SJSA1 (cell line): Measurements from ENCODE around the gene THSD4. TPM values are rescaled to one million over a fixed set of nuclear protein-coding genes. Genes with fewer than 3 reads are reported as not detected.

Experiments used
- DNase-seq, 2 experiments: peaks; one replicate each; pipeline ENCODE4 v3.0.0-alpha.2; 2015 to 2020; ENCODE audit warnings: low spot score in 2 of 2, low read depth in 1 of 2
- H3K27ac ChIP-seq: fragments of 250-450 bp; sonication (Bioruptor Pico); 2 replicates; pipeline ENCODE4 v1.5.1; 2020; ENCODE audit warnings: mild to moderate bottlenecking, moderate library complexity
- H3K27me3 ChIP-seq: fragments of 250-450 bp; sonication (Bioruptor Pico); replicated peaks from 2 replicates; pipeline ENCODE4 v1.5.1; 2020; ENCODE audit warnings: mild to moderate bottlenecking, moderate library complexity
- H3K36me3 ChIP-seq: fragments of 250-450 bp; sonication (Bioruptor Pico); 2 replicates; pipeline ENCODE4 v1.5.1; 2020; ENCODE audit warnings: mild to moderate bottlenecking
- H3K4me1 ChIP-seq: fragments of 250-450 bp; sonication (Bioruptor Pico); replicated peaks from 2 replicates; pipeline ENCODE4 v1.6.1; 2021; ENCODE audit warnings: mild to moderate bottlenecking
- H3K4me3 ChIP-seq: fragments of 250-450 bp; sonication (Bioruptor Pico); 2 replicates; pipeline ENCODE4 v1.5.1; 2020; ENCODE audit warnings: mild to moderate bottlenecking
- H3K9me3 ChIP-seq: fragments of 250-450 bp; sonication (Bioruptor Pico); replicated peaks from 2 replicates; pipeline ENCODE4 v1.5.1; 2020; ENCODE audit warnings: mild to moderate bottlenecking
- total RNA-seq: library from RNA; depleted of rRNA; stranded (reverse); fragments of >200 nt; shearing (Covaris generic); gene quantifications from 2 replicates; pipeline ENCODE4 v1.2.3, GENCODE V29; 2014; rRNA removed

THSD4 gene
- total RNA-seq, result 9.4 and 14.6 TPM in 2 replicates

DNA sequence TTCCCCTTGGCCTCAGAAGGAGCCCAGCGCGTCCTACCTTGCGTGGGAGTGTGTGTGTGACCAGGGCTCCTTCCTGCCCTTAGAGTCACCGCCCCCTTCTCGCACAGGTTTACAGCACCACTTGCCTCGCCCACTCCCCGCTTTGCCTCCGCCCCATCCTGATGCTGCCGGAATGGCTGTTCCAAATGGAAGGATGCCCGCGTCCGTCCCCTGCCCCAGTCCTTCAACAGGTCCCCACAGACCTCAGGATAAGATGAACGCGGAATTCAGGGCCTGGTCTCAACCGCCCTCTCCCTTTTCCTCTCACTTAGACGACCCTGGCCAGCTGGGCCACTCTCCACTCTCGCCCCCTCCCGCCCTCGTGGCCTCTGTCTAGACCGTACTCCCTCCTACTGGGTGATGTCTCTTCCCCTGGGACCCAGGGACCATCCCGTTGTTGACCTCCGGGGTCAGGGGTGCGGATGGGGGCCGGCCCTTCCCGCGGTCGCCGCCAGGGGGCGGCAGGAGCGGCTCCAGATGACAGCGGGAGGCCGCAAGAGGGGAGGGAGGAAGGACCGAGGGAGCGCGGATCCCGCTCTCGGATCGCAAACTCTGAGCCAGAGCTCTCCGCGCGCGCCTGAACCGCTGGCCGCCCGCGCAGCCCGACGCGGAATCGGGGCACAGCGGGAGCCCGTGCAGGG, at the start of gene THSD4:
TSS of gene THSD4 (plus strand) at position 585 of the 680 bp plus-strand sequence.
- H3K27ac ChIP-seq, result peak within 1 kb of the TSS; percentile 50
- peaks cover 4% of the 10 kb centered on the region for H3K36me3 ChIP-seq
- H3K9me3 ChIP-seq, result no peaks in the 10 kb centered on the region
- peak; percentile 78 to 84 for DNase-seq
- H3K4me1 ChIP-seq, result peaks cover 22% of the 10 kb centered on the region
- H3K27me3 ChIP-seq, result no peaks in the 10 kb centered on the region
- H3K4me3 ChIP-seq, result peak within 1 kb of the TSS; percentile 74

DNA sequence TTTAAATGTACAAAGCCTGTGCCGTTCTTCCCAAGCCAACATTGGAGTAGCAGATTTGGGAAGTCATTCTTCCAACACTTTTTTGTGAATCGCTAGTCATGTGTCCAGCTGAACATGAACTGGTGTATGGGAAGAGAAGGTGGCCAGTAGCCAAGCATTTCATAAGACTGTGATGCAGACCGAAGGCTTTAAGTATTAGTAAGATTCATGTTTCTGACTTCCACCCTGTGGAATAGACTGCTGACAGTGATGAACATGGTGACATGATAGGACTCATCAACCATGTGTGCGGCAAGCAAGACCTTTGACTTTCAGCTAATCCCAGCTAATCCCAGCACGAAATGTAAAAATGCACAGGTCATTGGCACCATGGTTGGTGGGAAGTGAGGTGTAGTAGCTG, 48.3 kb upstream of the THSD4 start:
- Histone ChIP-seq H3K36me3 (no peaks in the 10 kb centered on the region), H3K4me3 (no peak overlapping the region), H3K4me1 (no peaks in the 10 kb centered on the region), H3K27ac (no peak overlapping the region), H3K27me3 (no peaks in the 10 kb centered on the region), H3K9me3 (no peaks in the 10 kb centered on the region)
- DNase-seq, result no peak

DNA sequence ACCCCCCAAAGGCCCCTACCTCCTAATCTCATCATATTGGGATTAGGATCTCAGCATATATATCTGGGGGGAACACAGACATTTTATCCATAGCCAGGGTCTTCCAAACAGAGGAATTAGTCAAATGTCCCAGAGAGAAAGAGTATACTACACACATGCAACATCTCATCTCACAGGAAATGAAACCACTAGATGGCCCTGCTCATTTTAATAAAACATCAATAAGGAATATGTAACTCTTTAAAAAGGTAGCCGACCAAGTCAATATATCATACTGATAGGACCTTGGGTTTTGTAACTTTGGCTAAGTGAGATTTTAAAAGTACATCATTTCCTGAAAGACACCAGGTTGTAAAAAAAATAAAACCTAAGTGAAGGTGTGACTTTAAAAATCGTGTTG, 45.6 kb upstream of the THSD4 start:
- H3K27ac ChIP-seq, result no peak overlapping the region
- no peaks in the 10 kb centered on the region for H3K36me3 ChIP-seq
- H3K4me3 ChIP-seq, result no peak overlapping the region
- no peak for DNase-seq
- no peaks in the 10 kb centered on the region for H3K9me3 ChIP-seq
- H3K4me1 ChIP-seq, result no peaks in the 10 kb centered on the region
- no peaks in the 10 kb centered on the region for H3K27me3 ChIP-seq

DNA sequence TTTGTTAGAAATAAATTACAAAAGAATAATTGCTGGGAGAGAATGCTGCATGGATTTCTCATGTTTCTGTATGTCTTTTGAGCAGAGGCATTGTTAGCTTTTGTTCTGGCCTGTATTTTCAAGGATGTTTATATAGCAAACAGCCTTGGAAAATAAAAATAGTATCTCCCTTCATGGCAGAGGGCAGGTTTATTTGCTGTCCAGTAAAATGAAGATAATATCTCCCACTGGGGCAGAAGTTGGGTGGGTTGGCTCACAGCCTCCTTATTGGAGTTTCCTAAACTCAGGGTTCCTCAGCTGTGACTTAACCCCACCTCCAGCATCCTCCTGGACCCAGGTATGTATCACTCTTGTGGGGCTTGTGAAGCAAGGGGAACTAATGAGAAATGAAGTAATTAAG, 43.7 kb upstream of the THSD4 start:
- Histone ChIP-seq H3K4me3 (no peak overlapping the region), H3K4me1 (no peaks in the 10 kb centered on the region), H3K27ac (no peak overlapping the region), H3K36me3 (no peaks in the 10 kb centered on the region), H3K9me3 (no peaks in the 10 kb centered on the region), H3K27me3 (no peaks in the 10 kb centered on the region)
- no peak for DNase-seq

GRCh38 chr15:71072423-71072822, 42.8 kb upstream of the THSD4 start:
- H3K27me3 ChIP-seq, result no peaks in the 10 kb centered on the region
- DNase-seq, result no peak
- H3K36me3 ChIP-seq, result no peaks in the 10 kb centered on the region
- H3K9me3 ChIP-seq, result no peaks in the 10 kb centered on the region
- no peak overlapping the region for H3K27ac ChIP-seq
- no peaks in the 10 kb centered on the region for H3K4me1 ChIP-seq
- no peak overlapping the region for H3K4me3 ChIP-seq

- no peaks in the 10 kb centered on the region for H3K36me3 ChIP-seq
- no peaks in the 10 kb centered on the region for H3K9me3 ChIP-seq
- DNase-seq, result no peak
- H3K27ac ChIP-seq, result peak overlapping the region; percentile 83
- H3K27me3 ChIP-seq, result no peaks in the 10 kb centered on the region
- H3K4me3 ChIP-seq, result no peak overlapping the region
- H3K4me1 ChIP-seq, result peaks cover 26% of the 10 kb centered on the region
Measured at GRCh38 chr15:71078506-71079207, 36.6 kb upstream of the THSD4 start.

DNA sequence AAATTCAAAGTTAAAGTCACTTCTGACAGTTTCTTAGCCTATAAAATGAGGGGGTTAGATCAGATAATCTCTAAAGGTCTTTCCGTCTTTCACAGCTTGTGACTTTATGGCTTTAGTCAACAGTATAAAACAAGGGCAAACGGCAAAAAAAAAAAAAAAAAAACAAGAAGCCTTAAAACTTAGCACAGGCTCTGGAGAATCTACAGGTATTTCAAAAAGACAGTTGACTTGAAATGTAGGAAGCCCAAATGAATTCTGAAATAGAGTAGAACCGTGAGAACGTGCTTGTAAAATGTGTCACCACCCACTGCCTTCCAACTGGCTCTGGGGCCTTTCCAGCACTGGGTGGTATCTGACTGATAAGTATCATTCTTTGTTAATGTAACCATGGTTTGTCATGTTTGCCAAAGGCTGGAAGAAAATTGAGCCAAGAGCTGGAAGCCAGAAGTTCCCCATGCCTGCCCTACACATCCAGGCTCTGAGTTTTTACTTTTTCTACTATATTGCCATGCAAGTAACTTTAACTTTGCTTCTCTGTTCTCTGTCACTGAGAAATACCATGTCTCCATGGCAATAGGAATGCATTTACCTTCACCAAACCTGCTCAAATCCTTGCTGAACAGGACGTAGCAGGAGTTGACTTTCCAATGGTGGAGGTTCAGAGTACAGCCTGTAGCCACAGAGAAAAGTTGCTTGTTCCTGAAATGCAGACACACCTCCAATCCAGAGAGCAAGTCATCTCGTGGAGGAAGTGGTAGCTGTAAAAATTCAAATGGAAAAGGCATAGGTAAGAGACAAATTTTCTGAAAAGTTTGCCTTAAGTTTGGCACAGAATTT, 35.8 kb upstream of the THSD4 start:
- H3K9me3 ChIP-seq, result no peaks in the 10 kb centered on the region
- H3K4me1 ChIP-seq, result peaks cover 26% of the 10 kb centered on the region
- peak; percentile 55 to 65 for DNase-seq
- peak overlapping the region; percentile 83 for H3K27ac ChIP-seq
- no peaks in the 10 kb centered on the region for H3K36me3 ChIP-seq
- H3K27me3 ChIP-seq, result no peaks in the 10 kb centered on the region
- no peak overlapping the region for H3K4me3 ChIP-seq

DNA sequence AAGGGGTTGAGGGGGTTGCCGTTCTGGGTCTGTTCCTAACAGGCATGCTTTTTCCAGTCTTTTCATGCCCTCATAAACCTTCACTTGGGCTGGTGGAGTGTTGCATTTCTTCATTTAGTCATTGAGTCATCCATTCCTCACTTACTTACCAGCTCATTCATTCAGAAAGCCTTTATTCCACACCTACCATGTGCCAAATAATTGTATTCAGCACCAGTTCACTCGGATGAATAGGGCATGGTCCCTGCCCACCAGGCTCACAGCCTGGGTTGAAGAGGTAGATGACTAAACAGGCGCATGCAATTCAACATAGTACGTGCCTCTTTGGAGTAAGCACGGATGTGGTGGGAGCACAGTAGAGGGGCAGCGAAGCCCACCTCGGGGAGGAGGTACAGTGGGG, 35.1 kb upstream of the THSD4 start:
- peak overlapping the region; percentile 83; the same call in 1 of the 2 replicates for H3K27ac ChIP-seq
- no peak overlapping the region for H3K4me3 ChIP-seq
- no peak for DNase-seq

GRCh38 chr15:71080705-71081104, 34.6 kb upstream of the THSD4 start:
- H3K9me3 ChIP-seq, result no peaks in the 10 kb centered on the region
- no peak overlapping the region for H3K27ac ChIP-seq
- no peak overlapping the region for H3K4me3 ChIP-seq
- no peak for DNase-seq
- H3K4me1 ChIP-seq, result peaks cover 26% of the 10 kb centered on the region
- no peaks in the 10 kb centered on the region for H3K36me3 ChIP-seq
- no peaks in the 10 kb centered on the region for H3K27me3 ChIP-seq

More for the DNA sequence above, 35.1 kb upstream of the THSD4 start:
- no peaks in the 10 kb centered on the region for H3K36me3 ChIP-seq
- H3K27me3 ChIP-seq, result no peaks in the 10 kb centered on the region
- H3K4me1 ChIP-seq, result peaks cover 26% of the 10 kb centered on the region
- H3K9me3 ChIP-seq, result no peaks in the 10 kb centered on the region

GRCh38 chr15:71082803-71083202, 32.5 kb upstream of the THSD4 start:
- DNase-seq, result no peak
- no peaks in the 10 kb centered on the region for H3K36me3 ChIP-seq
- no peak overlapping the region for H3K27ac ChIP-seq
- no peak overlapping the region for H3K4me3 ChIP-seq
- H3K4me1 ChIP-seq, result peaks cover 26% of the 10 kb centered on the region
- no peaks in the 10 kb centered on the region for H3K9me3 ChIP-seq
- no peaks in the 10 kb centered on the region for H3K27me3 ChIP-seq

- Histone ChIP-seq H3K9me3 (no peaks in the 10 kb centered on the region), H3K4me1 (peaks cover 26% of the 10 kb centered on the region), H3K27me3 (no peaks in the 10 kb centered on the region), H3K27ac (no peak overlapping the region), H3K4me3 (no peak overlapping the region), H3K36me3 (no peaks in the 10 kb centered on the region)
- peak in 1 of 2 experiments; percentile 10 for DNase-seq
Measured at GRCh38 chr15:71083349-71083748, 31.9 kb upstream of the THSD4 start.

DNA sequence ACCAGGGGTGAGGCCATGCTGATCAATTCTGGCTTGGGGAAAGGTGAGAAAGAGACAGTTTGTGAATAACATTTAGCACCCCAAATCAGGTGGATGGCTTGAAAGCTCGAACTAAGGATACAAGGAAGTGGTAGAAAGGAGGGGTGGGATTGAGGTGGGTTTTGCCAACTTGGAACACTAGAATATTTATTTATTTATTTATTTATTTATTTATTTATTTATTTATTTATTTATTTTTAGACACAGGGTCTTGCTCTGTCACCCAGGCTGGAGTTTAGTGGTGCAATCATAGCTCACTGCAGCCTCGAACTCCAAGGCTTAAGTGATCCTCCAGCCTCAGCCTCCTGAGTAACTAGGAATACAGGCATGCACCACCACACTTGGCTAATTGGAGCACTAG, 31.0 kb upstream of the THSD4 start:
- no peak for DNase-seq
- no peaks in the 10 kb centered on the region for H3K36me3 ChIP-seq
- H3K4me3 ChIP-seq, result no peak overlapping the region
- no peaks in the 10 kb centered on the region for H3K27me3 ChIP-seq
- H3K27ac ChIP-seq, result no peak overlapping the region
- no peaks in the 10 kb centered on the region for H3K9me3 ChIP-seq
- peaks cover 18% of the 10 kb centered on the region for H3K4me1 ChIP-seq

DNA sequence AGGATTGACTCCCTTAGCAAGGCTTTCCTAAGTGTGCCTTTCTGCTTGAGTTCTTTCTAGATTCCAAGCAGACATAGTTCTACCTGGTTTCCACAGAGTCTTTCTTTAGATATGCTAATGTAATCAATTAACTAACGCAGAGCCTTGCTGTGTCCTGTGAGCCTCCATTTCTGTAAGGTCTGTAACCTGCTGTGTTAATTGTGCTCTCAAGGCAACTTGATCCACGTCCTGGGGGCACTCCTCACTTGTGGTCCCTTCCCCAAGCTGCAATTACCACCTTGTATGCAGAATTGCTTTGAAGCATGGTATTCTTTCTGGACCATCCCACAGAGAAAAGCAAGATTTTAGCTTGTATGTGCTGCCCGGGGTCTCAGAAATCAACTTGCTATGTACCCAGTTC, 29.5 kb upstream of the THSD4 start:
- DNase-seq, result no peak
- peaks cover 3% of the 10 kb centered on the region for H3K4me1 ChIP-seq
- no peaks in the 10 kb centered on the region for H3K9me3 ChIP-seq
- no peak overlapping the region for H3K27ac ChIP-seq
- H3K36me3 ChIP-seq, result no peaks in the 10 kb centered on the region
- no peaks in the 10 kb centered on the region for H3K27me3 ChIP-seq
- H3K4me3 ChIP-seq, result no peak overlapping the region

DNA sequence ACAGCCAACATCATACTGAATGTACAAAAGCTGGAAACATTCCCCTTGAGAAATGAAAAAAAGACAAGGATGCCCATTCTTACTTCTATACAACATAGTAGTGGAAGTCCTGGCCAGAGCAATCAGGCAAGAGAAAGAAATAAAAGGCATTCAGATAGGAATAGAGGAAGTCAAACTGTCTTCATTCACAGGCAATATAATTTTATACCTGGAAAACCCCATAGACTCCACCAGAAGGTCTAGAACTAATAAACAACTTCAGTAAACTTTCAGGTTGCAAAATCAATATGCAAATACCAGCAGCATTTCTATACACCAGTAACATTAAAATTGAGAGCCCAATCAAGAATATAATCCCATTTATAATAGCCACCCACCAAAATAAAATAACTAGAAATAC, 27.1 kb upstream of the THSD4 start:
- H3K4me3 ChIP-seq, result no peak overlapping the region
- H3K27me3 ChIP-seq, result no peaks in the 10 kb centered on the region
- no peaks in the 10 kb centered on the region for H3K36me3 ChIP-seq
- DNase-seq, result no peak
- no peaks in the 10 kb centered on the region for H3K9me3 ChIP-seq
- H3K27ac ChIP-seq, result no peak overlapping the region
- H3K4me1 ChIP-seq, result peaks cover 1% of the 10 kb centered on the region; the same call in 1 of the 2 replicates
